Ramos (cell line): ENCODE results near the gene GCLM.
"Not testable (repeated sequence)": the region's sequence is repeated elsewhere in the genome, so short reads cannot be mapped to it uniquely, and the experiment has no call there.

Experiments
- in situ Hi-C: fragments of 300-500 bp; cut with MboI; formaldehyde crosslinking; loops from one replicate; pipeline ENCODE4 v1.14.3; 2022; ENCODE audit warnings: low sequenced_read_pairs; ENCODE audit not compliant: unreplicated experiment

Gene GCLM

DNA sequence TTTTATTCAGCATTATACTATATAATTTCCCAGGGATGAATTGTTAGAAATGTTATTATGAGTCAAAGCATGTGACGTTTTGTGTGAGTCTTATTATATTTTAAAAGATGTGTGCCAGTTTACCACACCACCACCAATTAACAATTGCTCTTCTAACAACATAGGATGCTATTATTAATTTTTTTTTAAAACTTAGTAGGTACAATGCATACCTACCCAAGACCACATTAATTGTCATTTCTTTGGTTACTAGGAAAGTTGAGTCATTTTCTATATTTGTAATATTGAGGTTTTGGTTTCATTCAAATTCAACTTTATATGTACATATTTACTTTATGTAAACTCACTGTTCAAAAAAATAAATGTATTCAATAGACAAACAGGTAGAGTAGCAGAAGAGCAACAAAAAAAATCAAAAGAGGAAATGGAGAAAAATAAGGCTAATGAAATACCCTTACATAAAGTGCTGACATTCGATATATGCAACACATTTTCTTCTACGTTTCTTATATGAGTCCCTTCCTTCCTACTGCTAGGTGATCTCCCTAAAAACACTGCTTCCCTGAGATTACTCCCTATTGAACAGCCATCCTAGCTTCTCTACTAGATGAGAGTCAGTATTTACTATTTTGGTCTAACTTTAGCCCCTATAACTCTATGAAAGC is 9.6 kb downstream of the GCLM start:
- in situ Hi-C loops = no loop called here

- in situ Hi-C loops = no loop called here
These were observed 20.3 kb downstream of the GCLM start for GRCh38 chr1:93888900-93889299.

DNA sequence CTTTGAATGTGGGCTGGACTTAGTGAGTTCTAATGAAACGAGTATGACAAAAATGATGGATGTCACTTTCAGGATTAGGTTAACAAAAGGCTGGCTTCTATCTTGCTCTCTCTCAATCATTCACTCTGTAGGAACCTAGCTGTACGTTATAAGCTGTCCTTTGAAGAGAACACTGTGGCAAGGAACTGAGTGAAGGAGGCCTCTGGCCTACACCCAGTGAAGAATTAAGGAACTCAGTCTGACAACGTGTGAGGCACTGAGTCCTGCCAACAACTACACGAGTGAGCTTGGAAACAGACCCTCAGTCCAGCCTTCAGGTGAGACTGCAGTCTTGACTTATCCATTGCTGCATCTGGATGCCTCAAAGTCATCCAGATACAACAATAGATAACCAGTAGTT is 27.0 kb downstream of the GCLM start:
- in situ Hi-C loops = no loop called here

GRCh38 chr1:93880731-93881130 is 28.5 kb downstream of the GCLM start:
- in situ Hi-C loops = no loop called here

GRCh38 chr1:93878889-93879586 is 30.2 kb downstream of the GCLM start, which contains the start of gene DNTTIP2:
DNTTIP2 (minus strand) TSS chr1:93879206; CDS start chr1:93879148, 58 bp downstream.
- in situ Hi-C loops = no loop called here

GRCh38 chr1:93878501-93878888 is 30.7 kb downstream of the GCLM start:
- in situ Hi-C loops = no loop called here

GRCh38 chr1:93877529-93877928 is 31.7 kb downstream of the GCLM start:
- in situ Hi-C loops = no loop called here

- in situ Hi-C loops = no loop called here
These were observed 33.0 kb downstream of the GCLM start for GRCh38 chr1:93876244-93876643.

DNA sequence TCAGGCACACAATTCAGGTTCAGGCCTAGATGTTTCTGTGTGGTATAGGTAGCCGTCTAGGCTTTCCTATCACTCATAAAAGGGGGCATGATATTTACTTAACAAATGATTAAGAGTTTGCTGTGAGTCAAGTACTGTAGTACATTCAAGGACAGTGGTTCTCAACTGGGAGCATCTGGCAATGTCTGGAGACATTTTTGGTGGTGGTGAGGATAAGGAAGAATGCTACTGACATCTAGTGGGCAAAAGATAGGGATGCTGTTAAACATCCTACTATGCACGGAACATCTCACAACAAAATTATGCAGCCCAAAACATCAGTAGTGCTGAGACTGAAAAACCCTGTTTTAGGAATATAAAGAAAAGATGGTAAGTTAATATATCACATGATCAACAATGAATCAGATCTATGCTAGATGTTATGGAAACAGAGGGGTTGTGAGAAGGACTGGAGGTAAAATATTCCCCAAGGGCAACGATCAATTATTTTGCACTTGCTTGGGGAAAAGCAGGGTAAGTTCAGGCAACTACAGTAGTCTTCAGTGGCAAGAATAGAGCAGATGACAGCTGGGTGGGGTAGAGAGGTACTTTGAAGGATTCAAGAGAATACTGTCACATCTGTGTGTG is 35.1 kb downstream of the GCLM start:
- in situ Hi-C loops = no loop called here

- in situ Hi-C loops = no loop called here
These were observed 37.9 kb downstream of the GCLM start for GRCh38 chr1:93871366-93871765.

DNA sequence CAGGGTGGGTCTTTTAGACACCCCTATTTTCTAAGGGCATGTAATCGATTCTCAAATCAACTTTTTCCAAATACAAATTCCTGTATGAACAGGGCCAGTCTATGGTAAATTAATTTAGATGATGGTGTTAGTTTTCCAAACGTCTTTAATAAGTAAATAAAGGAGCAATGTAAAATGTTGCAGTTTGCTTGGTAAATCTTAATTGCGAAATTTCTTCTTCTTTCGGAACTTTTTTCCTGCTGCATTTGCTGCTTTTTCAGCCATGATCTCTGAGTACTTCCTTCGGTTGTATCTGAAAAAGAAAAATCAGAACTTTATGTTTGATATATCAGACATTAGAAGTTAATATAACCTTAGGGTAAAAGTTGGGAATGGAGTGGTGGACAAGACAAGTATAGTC is 39.6 kb downstream of the GCLM start:
- in situ Hi-C loops = no loop called here

DNA sequence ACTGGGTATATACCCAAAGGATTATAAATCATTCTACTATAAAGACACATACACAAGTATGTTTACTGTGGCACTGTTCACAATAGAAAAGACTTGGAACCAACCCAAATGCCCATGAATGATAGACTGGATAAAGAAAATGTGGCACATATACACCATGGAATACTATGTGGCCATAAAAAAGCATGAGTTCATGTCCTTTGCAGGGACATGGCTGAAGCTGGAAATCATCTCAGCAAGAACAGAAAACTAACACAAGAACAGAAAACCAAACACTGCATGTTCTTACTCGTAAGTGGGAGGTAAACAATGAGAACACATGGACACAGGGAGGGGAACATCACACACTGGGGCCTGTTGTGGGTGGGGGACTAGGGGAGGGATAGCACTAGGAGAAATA is 40.7 kb downstream of the GCLM start:
- in situ Hi-C loops = not testable (repeated sequence)

DNA sequence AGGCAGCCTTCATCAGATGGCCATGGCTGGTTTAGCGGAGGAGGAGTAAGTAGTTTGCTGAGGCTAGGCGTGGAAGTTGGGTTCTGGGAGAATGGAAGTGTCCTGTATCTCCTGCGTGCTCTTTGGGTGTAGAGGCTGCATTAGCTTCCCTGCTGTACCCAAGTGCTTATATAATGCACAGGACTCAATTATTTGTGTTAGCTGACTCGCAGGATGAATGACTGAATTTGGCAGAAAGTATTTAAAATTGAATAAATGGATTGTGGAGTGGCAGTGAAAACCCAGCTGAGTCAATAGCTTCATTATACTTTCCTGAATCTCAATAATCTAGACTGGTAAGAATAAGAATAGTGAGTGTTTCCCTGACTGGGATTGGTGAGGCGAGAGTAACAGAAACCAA is 44.0 kb downstream of the GCLM start:
- in situ Hi-C loops = no loop called here

DNA sequence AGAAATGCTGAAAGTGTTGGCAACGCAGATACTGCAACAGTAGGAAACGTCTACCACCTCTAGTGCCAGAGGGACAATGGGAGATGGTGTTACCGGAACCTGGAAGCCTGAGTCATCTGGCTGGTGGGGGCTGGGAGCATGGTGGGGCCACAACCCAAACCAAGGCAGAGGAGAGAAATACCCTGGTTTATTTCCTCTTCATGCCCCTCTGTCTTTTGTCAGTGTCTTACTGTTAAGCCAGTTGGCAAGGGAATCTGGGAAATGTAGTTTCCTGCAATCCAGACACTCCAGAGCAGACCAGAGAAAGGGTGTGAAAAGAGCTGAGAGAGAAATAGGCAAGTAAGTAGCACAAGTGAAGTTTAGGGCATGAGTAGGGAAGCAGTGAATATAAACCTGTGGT is 45.1 kb downstream of the GCLM start:
- in situ Hi-C loops = no loop called here

- in situ Hi-C loops = not testable (repeated sequence)
These were observed 51.6 kb downstream of the GCLM start for GRCh38 chr1:93857653-93858052.

- in situ Hi-C loops = not testable (repeated sequence)
These were observed 53.2 kb downstream of the GCLM start for GRCh38 chr1:93855983-93856382.

GRCh38 chr1:93853940-93854339 is 55.3 kb downstream of the GCLM start:
- in situ Hi-C loops = no loop called here

GRCh38 chr1:93851878-93852277 is 57.4 kb downstream of the GCLM start:
- in situ Hi-C loops = no loop called here

DNA sequence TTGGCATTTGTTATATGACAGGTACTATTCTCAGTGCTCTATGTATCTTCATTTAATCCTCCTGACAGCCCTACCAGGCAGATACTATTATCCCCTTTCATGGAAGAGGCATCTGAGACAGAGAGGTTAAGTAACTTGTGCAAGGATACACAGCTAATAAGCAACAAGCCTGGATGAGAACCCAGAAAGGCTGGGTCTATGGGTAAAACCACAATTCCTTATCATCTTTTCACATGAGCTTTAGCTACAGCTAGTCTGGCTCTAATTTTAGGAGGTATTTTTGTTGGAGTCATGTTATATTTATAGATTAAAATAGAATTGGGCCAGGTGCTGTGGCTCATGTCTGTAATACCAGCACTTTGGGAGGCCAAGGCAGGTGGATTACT is 57.9 kb downstream of the GCLM start:
- in situ Hi-C loops = no loop called here

- in situ Hi-C loops = not testable (repeated sequence)
These were observed 58.4 kb downstream of the GCLM start for GRCh38 chr1:93850687-93851326.

DNA sequence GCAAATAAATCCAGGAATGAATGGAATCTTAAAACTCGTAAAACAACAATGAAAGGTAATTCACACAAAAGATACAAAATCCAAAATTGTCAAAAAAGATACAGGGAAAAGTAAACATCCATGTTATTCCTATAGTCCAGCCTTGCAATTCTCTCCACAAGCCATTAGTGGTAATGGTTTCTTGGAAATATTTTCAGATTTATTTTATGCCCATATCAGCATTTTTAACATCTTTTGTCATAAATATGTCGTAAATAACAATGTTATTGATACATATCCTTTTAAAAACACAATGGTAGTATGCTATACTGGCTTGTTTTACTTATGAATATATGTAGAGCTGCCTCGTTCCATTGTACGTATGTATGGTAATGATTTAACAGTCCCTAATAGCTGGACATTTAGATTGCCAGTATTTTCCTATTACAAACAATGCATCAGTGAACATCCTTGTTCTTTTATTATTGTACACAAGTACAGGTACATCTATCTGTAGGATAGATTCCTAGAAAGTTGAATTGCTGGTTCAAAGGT is 60.8 kb downstream of the GCLM start:
- in situ Hi-C loops = loop anchor here (10.0 to 25.0 kb wide), 2 partner anchors 411 to 544 kb away; partner anchors contain the start of gene FNBP1L
